Activated B cell treated with CpG ODN at 0.5 μM for 24 hours (primary cell): ENCODE results near the gene DPEP3. TPM values are rescaled to one million over a fixed set of nuclear protein-coding genes. Genes with fewer than 3 reads are reported as not detected.
"Not testable (repeated sequence)": the region's sequence is repeated elsewhere in the genome, so short reads cannot be mapped to it uniquely, and the experiment has no call there.

Experiments used
- ATAC-seq: fragments of 200-7000 bp; cut with Tn5 transposase; one replicate; pipeline ENCODE4 v1.10.0; 2021; ENCODE audit warnings: low read depth, mild to moderate bottlenecking, moderate library complexity
- CTCF ChIA-PET: fragments of 350-600 bp; sonication (Branson Sonifier 250); formaldehyde crosslinking; loops from one replicate; lab custom pipeline; 2021; ENCODE audit warnings: antibody characterized with exemption; lab: Charles Lee
- POLR2A ChIA-PET: fragments of 350-600 bp; sonication (Branson Sonifier 250); formaldehyde crosslinking; loops from one replicate; lab custom pipeline; 2021; ENCODE audit warnings: antibody characterized with exemption; lab: Charles Lee
- DNase-seq: peaks from one replicate; pipeline ENCODE4 v3.0.0; 2022
- H3K27ac Mint-ChIP-seq: one replicate; pipeline ENCODE4 v1.8.0; 2020; ENCODE audit warnings: mixed read lengths
- H3K27me3 Mint-ChIP-seq: one replicate; pipeline ENCODE4 v1.8.0; 2021; ENCODE audit warnings: mixed read lengths
- H3K36me3 Mint-ChIP-seq: one replicate; pipeline ENCODE4 v1.8.0; 2021; ENCODE audit warnings: low read depth, mixed read lengths
- H3K4me1 Mint-ChIP-seq: one replicate; pipeline ENCODE4 v1.8.0; 2021; ENCODE audit warnings: mixed read lengths
- H3K4me3 Mint-ChIP-seq: one replicate; pipeline ENCODE4 v1.8.0; 2020; ENCODE audit warnings: mild to moderate bottlenecking, mixed read lengths
- H3K9me3 Mint-ChIP-seq: one replicate; pipeline ENCODE4 v1.8.0; 2020; ENCODE audit warnings: mixed read lengths
- intact Hi-C: fragments of 100-400 bp; cut with micrococcal nuclease; formaldehyde crosslinking; loops from one replicate; pipeline ENCODE4 v1.15.1; 2024
- total RNA-seq: library from RNA; stranded (reverse); gene quantifications from 2 replicates; pipeline ENCODE4 v1.2.3, GENCODE V29; 2022
- TF ChIP-seq, protein P1 (sequence below): fragments of 200-600 bp; IDR thresholded peaks from one replicate; pipeline ENCODE4 v1.8.0; 2022; ENCODE audit warnings: antibody characterized with exemption, mild to moderate bottlenecking

Gene DPEP3
- total RNA-seq, 1 donor from 2014 or later, result 0.38 TPM

DNA sequence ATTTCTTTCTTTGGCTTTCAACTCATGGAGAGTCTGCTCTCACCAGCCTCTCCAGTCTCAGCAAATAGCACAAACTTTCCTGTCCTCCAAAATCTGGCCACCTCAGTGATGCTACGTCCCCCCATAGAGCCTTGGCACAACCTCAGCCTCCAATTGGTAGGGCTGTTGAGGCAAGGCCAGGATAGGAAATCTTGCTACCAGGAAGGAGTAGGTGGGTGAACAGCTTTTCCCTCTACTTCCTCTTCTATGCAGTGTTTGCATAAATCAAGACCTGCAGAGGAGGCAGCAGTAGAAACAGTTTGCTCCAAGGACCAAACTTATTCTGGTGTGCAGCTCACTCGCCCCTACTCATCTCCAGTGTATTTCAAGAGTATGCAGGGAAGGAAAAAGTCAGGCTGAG is 19.7 kb upstream of the DPEP3 start:
- Mint-ChIP-seq H3K4me3 (peak overlapping the region; percentile 74), H3K27ac (peak overlapping the region; percentile 87), H3K9me3 (no peaks in the 10 kb centered on the region), H3K27me3 (no peaks in the 10 kb centered on the region), H3K36me3 (peaks cover 1% of the 10 kb centered on the region), H3K4me1 (peaks cover 72% of the 10 kb centered on the region)
- no peak for DNase-seq
- intact Hi-C loops, result loop anchor here (1.0 to 10.0 kb wide), 2 partner anchors 23 to 475 kb away; partner anchors contain the start of genes DDX28, DUS2 and RIPOR1
- ChIA-PET CTCF (interaction anchor here (0.5 to 1.1 kb wide), 3 partner anchors 22 to 116 kb away, joined by 3 to 4 read pairs (median 3); no protein-coding TSS in a partner anchor), POLR2A (interaction anchor here (0.7 to 5.8 kb wide), 7 partner anchors 8 to 64 kb away, joined by 3 to 47 read pairs (median 10); partner anchors contain the start of genes DDX28, DUS2 and PSMB10)
- TF ChIP-seq, protein P1, sequence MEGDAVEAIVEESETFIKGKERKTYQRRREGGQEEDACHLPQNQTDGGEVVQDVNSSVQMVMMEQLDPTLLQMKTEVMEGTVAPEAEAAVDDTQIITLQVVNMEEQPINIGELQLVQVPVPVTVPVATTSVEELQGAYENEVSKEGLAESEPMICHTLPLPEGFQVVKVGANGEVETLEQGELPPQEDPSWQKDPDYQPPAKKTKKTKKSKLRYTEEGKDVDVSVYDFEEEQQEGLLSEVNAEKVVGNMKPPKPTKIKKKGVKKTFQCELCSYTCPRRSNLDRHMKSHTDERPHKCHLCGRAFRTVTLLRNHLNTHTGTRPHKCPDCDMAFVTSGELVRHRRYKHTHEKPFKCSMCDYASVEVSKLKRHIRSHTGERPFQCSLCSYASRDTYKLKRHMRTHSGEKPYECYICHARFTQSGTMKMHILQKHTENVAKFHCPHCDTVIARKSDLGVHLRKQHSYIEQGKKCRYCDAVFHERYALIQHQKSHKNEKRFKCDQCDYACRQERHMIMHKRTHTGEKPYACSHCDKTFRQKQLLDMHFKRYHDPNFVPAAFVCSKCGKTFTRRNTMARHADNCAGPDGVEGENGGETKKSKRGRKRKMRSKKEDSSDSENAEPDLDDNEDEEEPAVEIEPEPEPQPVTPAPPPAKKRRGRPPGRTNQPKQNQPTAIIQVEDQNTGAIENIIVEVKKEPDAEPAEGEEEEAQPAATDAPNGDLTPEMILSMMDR, result no peak
- peak; percentile 27 for ATAC-seq

DNA sequence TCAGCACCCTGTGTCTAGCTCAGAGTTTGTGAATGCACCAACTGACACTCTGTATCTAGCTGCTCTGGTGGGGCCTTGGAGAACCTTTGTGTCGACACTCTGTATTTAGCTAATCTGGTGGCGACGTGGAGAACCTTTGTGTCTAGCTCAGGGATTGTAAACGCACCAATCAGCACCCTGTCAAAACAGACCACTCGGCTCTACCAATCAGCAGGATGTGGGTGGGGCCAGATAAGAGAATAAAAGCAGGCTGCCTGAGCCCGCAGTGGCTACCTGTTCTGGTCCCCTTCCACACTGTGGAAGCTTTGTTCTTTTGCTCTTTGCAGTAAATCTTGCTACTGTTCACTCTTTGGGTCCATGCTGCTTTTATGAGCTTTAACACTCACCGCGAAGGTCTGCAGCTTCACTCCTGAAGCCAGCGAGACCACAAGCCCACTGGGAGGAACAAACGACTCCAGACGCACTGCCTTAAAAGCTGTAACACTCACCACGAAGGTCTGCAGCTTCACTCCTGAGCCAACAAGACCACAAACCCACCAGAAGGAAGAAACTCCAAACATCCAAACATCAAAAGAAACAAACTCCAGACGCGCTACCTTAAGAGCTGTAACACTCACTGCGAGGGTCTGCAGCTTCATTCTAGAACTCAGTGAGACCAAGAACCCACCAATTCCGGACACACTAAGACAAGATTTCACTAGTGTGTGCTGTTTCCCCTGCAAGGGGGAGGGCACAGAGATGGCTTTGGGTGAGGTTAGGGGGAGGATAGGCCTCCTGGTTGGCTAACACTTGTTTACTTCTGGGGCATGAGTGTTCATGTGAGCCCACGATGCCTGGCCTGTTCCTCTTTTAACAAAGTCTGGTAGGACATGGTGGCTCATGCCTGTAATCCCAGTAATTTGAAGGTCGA is 18.7 kb upstream of the DPEP3 start, which contains the start of gene DPEP2:
Gene DPEP2, minus strand, starts transcription at position 706 of the 910 bp plus-strand sequence. CDS start 6,272 bp downstream, outside the sequence.
- POLR2A ChIA-PET, result interaction anchor here (0.6 to 5.8 kb wide), 11 partner anchors 9 to 499 kb away, joined by 3 to 47 read pairs (median 7); partner anchors contain the start of genes DDX28, DUS2, NFATC3 and PSMB10
- H3K4me1 Mint-ChIP-seq, result peaks cover 72% of the 10 kb centered on the region
- H3K36me3 Mint-ChIP-seq, DNase-seq, H3K27me3 Mint-ChIP-seq, H3K9me3 Mint-ChIP-seq: not testable (repeated sequence)
- peak within 1 kb of the TSS; percentile 74 for H3K4me3 Mint-ChIP-seq
- intact Hi-C loops, result loop anchor here (10.0 kb wide), 1 partner anchor 474 kb away; the partner anchor contains the start of gene RIPOR1
- H3K27ac Mint-ChIP-seq, result peak within 1 kb of the TSS; percentile 87
- CTCF ChIA-PET, result interaction anchor here (1.7 to 1.8 kb wide), 2 partner anchors 24 to 41 kb away, joined by 5 to 7 read pairs; partner anchors contain the start of genes DDX28 and DUS2
- ATAC-seq, result peak; percentile 78

DNA sequence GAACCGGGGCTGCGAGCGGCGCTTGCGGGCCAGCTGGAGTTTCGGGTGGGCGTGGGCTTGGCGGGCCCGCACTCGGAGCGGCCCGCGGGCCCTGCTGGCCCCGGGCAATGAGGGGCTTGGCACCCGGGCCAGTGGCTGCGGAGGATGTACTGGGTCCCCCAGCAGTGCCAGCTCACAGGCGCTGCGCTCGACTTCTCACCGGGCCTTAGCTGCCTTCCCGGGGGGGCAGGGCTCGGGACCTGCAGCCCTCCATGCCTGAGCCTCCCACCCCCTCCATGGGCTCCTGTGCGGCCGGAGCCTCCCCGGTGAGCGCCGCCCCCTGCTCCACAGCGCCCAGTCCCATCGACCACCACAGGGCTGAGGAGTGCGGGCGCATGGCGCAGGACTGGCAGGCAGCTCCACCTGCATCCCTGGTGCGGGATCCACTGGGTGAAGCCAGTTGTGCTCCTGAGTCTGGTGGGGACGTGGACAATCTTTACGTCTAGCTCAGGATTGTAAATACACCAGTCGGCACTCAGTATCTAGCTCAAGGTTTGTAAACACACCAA is 18.0 kb upstream of the DPEP3 start:
- not testable (repeated sequence) for H3K9me3 Mint-ChIP-seq, DNase-seq, ATAC-seq, H3K36me3 Mint-ChIP-seq, H3K27me3 Mint-ChIP-seq
- ChIA-PET POLR2A (interaction anchor here (0.6 to 5.8 kb wide), 11 partner anchors 10 to 498 kb away, joined by 3 to 47 read pairs (median 7); partner anchors contain the start of genes DDX28, DUS2, NFATC3 and PSMB10), CTCF (interaction anchor here (1.7 to 1.8 kb wide), 2 partner anchors 25 to 42 kb away, joined by 5 to 7 read pairs; partner anchors contain the start of genes DDX28 and DUS2)
- Mint-ChIP-seq H3K27ac (peak overlapping the region; percentile 87), H3K4me1 (peaks cover 79% of the 10 kb centered on the region), H3K4me3 (peak overlapping the region; percentile 74)
- intact Hi-C loops, result loop anchor here (10.0 kb wide), 1 partner anchor 474 kb away; the partner anchor contains the start of gene RIPOR1

DNA sequence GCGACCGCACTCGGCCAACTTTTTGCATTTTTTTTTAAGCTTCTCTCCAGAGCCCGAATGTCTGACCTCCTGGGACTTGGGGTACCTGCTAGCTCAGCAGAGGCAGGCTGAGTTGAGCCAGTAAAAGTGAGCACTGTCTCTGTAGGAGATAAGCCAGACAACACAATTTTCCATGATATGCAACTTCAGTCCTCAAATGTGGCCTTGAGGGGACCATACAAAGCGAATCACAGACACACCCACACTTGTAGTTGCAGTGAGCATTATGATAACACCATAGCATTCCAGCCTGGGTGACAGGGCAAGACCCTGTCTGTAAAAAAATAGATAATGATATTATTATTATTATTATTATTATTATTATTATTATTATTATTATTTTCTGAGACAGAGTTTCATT is 16.4 kb upstream of the DPEP3 start:
- intact Hi-C loops, result loop anchor here (10.0 kb wide), 1 partner anchor 472 kb away; the partner anchor contains the start of gene RIPOR1
- H3K4me1 Mint-ChIP-seq, result peaks cover 88% of the 10 kb centered on the region
- peaks cover 4% of the 10 kb centered on the region for H3K36me3 Mint-ChIP-seq
- no peak overlapping the region for H3K4me3 Mint-ChIP-seq
- TF ChIP-seq, protein P1, result no peak
- ChIA-PET CTCF (interaction anchor here (1.0 kb wide), 1 partner anchor 16 kb away, joined by 3 read pairs; no protein-coding TSS in a partner anchor), POLR2A (interaction anchor here (2.3 to 4.6 kb wide), 3 partner anchors 9 to 41 kb away, joined by 17 to 28 read pairs (median 26); partner anchors contain the start of genes DDX28 and DUS2)
- H3K27me3 Mint-ChIP-seq, result no peaks in the 10 kb centered on the region
- H3K27ac Mint-ChIP-seq, result peak overlapping the region; percentile 74
- ATAC-seq, result no peak
- H3K9me3 Mint-ChIP-seq, result no peaks in the 10 kb centered on the region
- no peak for DNase-seq

DNA sequence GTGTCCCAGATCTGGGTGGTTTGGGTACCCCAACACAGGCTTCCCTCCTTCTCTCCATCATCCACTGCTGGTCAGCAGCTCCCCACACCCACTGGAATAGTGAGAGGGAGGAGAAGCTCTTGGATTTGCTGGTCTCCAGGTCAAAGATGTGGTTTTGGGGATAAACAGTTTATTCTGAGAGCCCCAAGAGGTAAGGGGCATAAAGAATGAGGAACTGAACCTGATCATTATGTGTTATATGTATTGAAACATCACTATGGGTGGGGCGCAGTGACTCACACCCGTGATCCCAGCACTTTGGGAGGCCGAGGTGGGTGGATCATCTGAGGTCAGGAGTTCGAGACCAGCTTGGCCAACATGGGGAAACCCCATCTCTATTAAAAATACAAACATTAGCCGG is 15.1 kb upstream of the DPEP3 start:
- H3K27me3 Mint-ChIP-seq, result no peaks in the 10 kb centered on the region
- peaks cover 80% of the 10 kb centered on the region for H3K4me1 Mint-ChIP-seq
- no peaks in the 10 kb centered on the region for H3K9me3 Mint-ChIP-seq
- ChIA-PET CTCF (interaction anchor here (0.6 to 2.0 kb wide), 5 partner anchors 10 to 79 kb away, joined by 3 to 17 read pairs (median 4); partner anchors contain the start of gene PSMB10), POLR2A (interaction anchor here (0.5 to 4.6 kb wide), 11 partner anchors 8 to 85 kb away, joined by 3 to 28 read pairs (median 4); partner anchors contain the start of genes DDX28, DUS2 and PSMB10)
- ATAC-seq, result peak; percentile 43
- H3K36me3 Mint-ChIP-seq, result peaks cover 6% of the 10 kb centered on the region
- peak overlapping the region; percentile 77 for H3K4me3 Mint-ChIP-seq
- H3K27ac Mint-ChIP-seq, result peak overlapping the region; percentile 98
- TF ChIP-seq, protein P1, result no peak
- peak; percentile 50 for DNase-seq
- intact Hi-C loops, result loop anchor here (10.0 kb wide), 1 partner anchor 471 kb away; the partner anchor contains the start of gene RIPOR1

DNA sequence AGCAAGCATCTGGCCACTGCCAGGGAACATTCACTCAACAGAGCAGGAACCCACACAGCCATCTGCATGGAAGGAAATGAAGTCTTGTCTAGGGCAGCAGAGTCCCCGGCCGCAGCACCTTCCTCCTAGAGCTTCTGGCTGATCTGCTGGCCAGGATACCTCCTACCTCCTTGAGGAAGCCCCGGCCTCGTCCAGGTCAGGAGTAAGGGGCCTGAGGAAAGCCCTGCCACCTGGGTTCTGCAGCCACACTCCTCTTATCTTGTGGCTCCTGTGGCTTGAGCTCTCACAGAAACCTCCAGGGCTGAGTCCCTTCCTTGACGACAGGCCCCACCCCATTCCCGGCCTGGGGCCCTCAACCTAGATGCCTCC is 13.7 kb upstream of the DPEP3 start:
- POLR2A ChIA-PET, result interaction anchor here (0.6 to 4.6 kb wide), 9 partner anchors 11 to 81 kb away, joined by 3 to 28 read pairs (median 4); partner anchors contain the start of genes DDX28, DUS2, PSMB10 and SLC12A4
- H3K9me3 Mint-ChIP-seq, DNase-seq, H3K36me3 Mint-ChIP-seq, H3K27me3 Mint-ChIP-seq: not testable (repeated sequence)
- peak; percentile 6 for ATAC-seq
- intact Hi-C loops, result loop anchor here (5.0 to 10.0 kb wide), 2 partner anchors 327 to 469 kb away; partner anchors contain the start of genes C16orf86, ENKD1 and RIPOR1
- H3K4me3 Mint-ChIP-seq, result peak overlapping the region; percentile 77
- CTCF ChIA-PET, result interaction anchor here (0.8 to 2.0 kb wide), 7 partner anchors 8 to 51 kb away, joined by 3 to 17 read pairs (median 5); partner anchors contain the start of genes DDX28 and DUS2
- H3K4me1 Mint-ChIP-seq, result peaks cover 79% of the 10 kb centered on the region
- peak overlapping the region; percentile 98 for H3K27ac Mint-ChIP-seq
